Stomach smooth muscle (tissue), 2 donors: Measurements from ENCODE around the gene RAB43.
"Not testable (repeated sequence)": the region's sequence is repeated elsewhere in the genome, so short reads cannot be mapped to it uniquely, and the experiment has no call there.

Experiments used
- H3K27ac ChIP-seq: one replicate; pipeline ENCODE4 v1.7.0; 2013; ENCODE audit warnings: mild to moderate bottlenecking, low read length, inconsistent platforms
- H3K27me3 ChIP-seq, 2 donors: one replicate each; pipeline ENCODE4 v1.7.0; 2013; ENCODE audit warnings: low read length in 2 of 2; ENCODE audit not compliant: insufficient read depth in 2 of 2, control insufficient read depth in 1 of 2
- H3K36me3 ChIP-seq, 2 donors: one replicate each; pipeline ENCODE4 v1.7.0; 2013; ENCODE audit warnings: low read length in 2 of 2; ENCODE audit not compliant: control insufficient read depth in 2 of 2, insufficient read depth in 2 of 2
- H3K4me1 ChIP-seq: one replicate; pipeline ENCODE4 v1.7.0; 2013; ENCODE audit warnings: low read length; ENCODE audit not compliant: control insufficient read depth, insufficient read depth
- H3K4me3 ChIP-seq, 2 donors: one replicate each; pipeline ENCODE4 v1.7.0; 2013; ENCODE audit warnings: low read length in 2 of 2
- H3K9ac ChIP-seq, 2 donors: one replicate each; pipeline ENCODE4 v1.7.0; 2013; ENCODE audit warnings: low read length in 2 of 2, mild to moderate bottlenecking in 1 of 2
- H3K9me3 ChIP-seq, 2 donors: one replicate each; pipeline ENCODE4 v1.7.0; 2013; ENCODE audit warnings: low read length in 2 of 2; ENCODE audit not compliant: control insufficient read depth in 2 of 2
- donor health status: healthy.
- donor health status: Pancreatic carcinoma.

Gene RAB43

DNA sequence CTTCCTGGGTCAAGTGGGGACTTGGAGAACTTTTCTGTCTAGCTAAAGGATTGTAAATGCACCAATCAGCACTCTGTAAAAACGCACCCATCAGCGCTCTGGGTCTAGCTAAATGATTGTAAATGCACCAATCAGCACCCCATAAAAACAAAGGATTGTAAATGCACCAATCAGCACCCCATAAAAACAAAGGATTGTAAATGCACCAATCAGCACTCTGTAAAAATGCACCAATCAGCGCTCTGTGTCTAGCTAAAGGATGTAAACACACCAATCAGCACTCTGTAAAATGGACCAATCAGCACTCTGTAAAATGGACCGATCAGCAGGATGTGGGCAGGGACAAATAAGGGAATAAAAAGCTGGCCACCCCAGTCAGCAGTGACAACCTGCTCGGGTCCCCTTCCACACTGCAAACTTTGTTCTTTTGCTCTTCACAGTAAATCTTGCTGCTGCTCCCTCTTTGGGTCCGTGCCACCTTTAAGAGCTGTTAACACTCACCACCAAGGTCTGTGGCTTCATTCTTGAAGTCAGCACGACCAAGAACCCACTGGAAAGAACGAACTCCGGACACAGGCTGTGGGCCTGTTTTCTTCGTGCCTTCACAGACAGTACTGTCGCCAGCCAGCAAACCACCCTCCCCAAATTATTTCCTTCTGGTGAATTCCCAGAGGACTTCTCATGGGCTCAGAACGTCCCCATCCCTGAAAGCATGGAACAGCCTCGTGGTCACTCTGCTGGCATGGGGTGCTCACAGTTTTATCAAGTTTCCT lies 52.1 kb downstream of the RAB43 start:
- H3K27me3 ChIP-seq, H3K4me3 ChIP-seq, H3K9me3 ChIP-seq, H3K36me3 ChIP-seq, H3K4me1 ChIP-seq, H3K9ac ChIP-seq, H3K27ac ChIP-seq: not testable (repeated sequence)

GRCh38 chr3:129068291-129068886 lies 53.2 kb downstream of the RAB43 start:
- no peaks in the 10 kb centered on the region for H3K9me3 ChIP-seq
- H3K27ac ChIP-seq, result no peak overlapping the region
- H3K4me1 ChIP-seq, result peaks cover 12% of the 10 kb centered on the region
- no peaks in the 10 kb centered on the region for H3K27me3 ChIP-seq
- no peaks in the 10 kb centered on the region for H3K36me3 ChIP-seq
- peak overlapping the region; percentile 51 to 55 for H3K4me3 ChIP-seq
- peak overlapping the region; percentile 22 to 42 for H3K9ac ChIP-seq

DNA sequence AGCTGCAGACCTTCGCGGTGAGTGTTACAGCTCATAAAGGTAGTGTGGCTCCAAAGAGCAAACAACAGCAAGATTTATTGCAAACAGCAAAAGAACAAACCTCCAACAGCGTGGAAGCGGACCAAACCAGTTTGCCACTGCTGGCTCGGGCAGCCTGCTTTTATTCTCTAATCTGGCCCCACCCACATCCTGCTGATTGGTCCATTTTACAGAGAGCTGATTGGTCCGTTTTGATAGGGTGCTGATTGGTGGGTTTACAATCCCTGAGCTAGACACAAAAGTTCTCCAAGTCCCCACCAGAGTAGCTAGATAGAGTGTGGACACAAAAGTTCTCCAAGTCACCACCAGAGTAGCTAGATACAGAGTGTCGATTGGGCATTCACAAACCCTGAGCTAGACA lies 53.9 kb downstream of the RAB43 start:
- H3K27me3 ChIP-seq, H3K36me3 ChIP-seq, H3K9me3 ChIP-seq, H3K9ac ChIP-seq, H3K4me3 ChIP-seq, H3K27ac ChIP-seq: not testable (repeated sequence)
- H3K4me1 ChIP-seq, result peaks cover 12% of the 10 kb centered on the region

DNA sequence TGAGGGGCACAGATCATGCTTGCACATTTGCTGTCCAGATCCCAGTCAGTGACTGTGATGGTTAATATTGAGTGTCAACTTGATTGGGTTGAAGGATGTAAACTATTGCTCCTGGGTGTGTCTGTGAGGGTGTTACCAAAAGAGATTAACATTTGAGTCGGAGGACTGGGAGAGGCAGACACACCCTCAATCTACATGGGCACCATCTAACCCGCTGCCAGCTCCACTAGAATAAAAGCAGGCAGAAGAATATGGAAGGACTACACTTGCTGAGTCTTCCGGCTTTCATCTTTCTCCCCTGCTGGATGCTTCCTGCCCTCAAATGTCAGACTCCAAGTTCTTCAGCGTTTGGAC lies 55.9 kb downstream of the RAB43 start:
- Histone ChIP-seq H3K9ac (no peak overlapping the region), H3K4me3 (no peak overlapping the region), H3K27ac (no peak overlapping the region), H3K4me1 (peaks cover 25% of the 10 kb centered on the region), H3K9me3 (no peaks in the 10 kb centered on the region), H3K27me3 (no peaks in the 10 kb centered on the region), H3K36me3 (no peaks in the 10 kb centered on the region)

GRCh38 chr3:129065016-129065719 lies 56.4 kb downstream of the RAB43 start:
- no peaks in the 10 kb centered on the region for H3K36me3 ChIP-seq
- no peaks in the 10 kb centered on the region for H3K27me3 ChIP-seq
- H3K4me3 ChIP-seq, result no peak overlapping the region
- peaks cover 25% of the 10 kb centered on the region for H3K4me1 ChIP-seq
- H3K9ac ChIP-seq, result no peak overlapping the region
- no peak overlapping the region for H3K27ac ChIP-seq
- no peaks in the 10 kb centered on the region for H3K9me3 ChIP-seq

DNA sequence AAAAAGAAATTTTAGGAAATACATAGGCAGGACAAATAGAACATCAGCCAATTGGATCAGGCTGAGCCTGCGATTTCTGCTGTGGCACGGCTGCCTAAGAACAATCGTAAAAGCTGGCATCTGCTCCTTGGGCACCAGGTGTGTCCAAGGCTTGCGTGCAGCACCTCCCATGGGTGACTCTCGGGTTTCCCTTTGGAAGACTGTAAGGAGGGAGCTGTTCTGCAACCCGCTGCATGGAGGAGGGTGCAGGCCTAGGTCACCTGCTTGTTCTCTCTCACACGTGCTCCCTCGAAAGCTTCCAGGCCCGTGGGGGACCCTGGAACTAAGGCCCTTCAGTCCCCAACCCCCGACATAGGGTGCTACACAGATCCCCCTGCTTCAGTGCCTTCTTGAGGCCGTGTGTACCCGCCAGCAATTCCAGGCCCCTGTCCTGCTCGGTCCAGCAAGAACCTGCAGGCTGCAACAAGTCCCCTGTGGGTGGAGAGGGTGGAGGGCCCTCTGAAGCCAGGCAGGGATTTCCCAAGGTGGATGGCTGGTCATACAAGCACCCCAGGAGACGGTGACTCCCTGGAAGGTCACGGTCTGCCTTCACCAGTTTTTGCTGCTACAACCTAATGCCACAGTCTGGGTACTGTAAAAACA lies 57.6 kb downstream of the RAB43 start:
- Histone ChIP-seq H3K4me1 (peaks cover 29% of the 10 kb centered on the region), H3K27ac (no peak overlapping the region), H3K9ac (no peak overlapping the region), H3K36me3 (no peaks in the 10 kb centered on the region), H3K4me3 (no peak overlapping the region), H3K27me3 (no peaks in the 10 kb centered on the region), H3K9me3 (no peaks in the 10 kb centered on the region)

DNA sequence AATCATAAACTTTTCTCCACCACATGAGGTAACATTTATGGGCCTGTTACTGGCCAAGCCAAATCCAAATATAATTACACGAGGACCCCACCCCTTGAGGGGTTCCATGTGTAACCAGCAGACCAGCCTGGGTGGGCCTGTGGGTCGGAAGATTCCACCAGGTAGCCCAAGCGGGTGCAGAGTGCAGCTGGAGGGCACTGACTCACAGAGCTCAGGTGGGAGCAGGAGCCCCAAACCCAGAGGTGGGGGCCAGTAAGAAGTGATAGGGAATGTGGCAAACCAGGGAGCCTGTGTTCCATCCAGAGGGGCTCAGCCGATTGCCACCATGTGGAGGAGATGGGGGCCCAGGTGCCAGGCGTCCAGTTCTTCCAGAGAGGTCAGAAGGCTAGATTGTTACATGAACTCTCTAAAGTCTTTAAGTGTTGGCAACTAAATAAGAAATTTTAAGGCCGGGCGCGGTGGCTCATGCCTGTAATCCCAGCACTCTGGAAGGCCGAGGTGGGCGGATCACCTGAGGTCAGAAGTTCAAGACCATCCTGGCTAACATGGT lies 58.4 kb downstream of the RAB43 start:
- H3K9ac ChIP-seq, result no peak overlapping the region

DNA sequence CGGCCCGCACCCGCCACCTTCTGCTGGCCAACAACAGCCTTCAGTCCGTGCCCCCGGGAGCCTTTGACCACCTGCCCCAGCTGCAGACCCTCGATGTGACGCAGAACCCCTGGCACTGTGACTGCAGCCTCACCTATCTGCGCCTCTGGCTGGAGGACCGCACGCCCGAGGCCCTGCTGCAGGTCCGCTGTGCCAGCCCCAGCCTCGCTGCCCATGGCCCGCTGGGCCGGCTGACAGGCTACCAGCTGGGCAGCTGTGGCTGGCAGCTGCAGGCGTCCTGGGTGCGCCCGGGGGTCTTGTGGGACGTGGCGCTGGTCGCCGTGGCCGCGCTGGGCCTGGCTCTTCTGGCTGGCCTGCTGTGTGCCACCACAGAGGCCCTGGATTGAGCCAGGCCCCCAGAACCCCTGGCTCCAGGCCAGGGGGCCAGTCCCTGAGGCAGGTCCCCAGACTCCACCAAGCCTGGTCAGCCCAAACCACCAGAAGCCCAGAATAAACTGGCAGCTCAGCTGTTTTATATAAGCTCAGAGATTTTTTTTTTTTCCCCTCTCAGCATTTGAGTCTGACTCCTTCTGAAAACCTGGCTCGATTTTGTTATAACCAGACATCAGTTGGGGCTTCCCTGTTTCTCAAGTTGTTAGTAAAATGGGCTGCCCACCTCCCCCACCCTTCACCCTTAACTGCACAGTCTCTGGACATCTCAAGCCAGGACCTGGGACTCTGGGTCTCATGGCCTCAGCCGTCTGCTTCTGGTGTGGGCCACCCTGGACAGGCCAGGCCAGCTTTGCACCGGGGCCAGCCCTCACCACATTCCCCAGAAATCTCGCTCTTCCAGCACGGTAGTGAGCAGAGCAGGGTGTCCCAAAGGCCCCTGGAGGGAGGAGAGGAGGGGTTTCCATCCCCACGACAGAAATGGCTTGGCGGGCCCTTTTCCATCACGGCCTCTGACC lies 59.4 kb downstream of the RAB43 start:
- Histone ChIP-seq H3K9me3 (no peaks in the 10 kb centered on the region), H3K27ac (no peak overlapping the region), H3K4me3 (no peak overlapping the region), H3K36me3 (no peaks in the 10 kb centered on the region), H3K27me3 (no peaks in the 10 kb centered on the region), H3K9ac (no peak overlapping the region), H3K4me1 (peaks cover 32% of the 10 kb centered on the region)

More for the DNA sequence above, 58.4 kb downstream of the RAB43 start:
- no peak overlapping the region for H3K27ac ChIP-seq
- no peak overlapping the region for H3K4me3 ChIP-seq
- H3K4me1 ChIP-seq, result peaks cover 31% of the 10 kb centered on the region
- no peaks in the 10 kb centered on the region for H3K27me3 ChIP-seq
- no peaks in the 10 kb centered on the region for H3K36me3 ChIP-seq
- no peaks in the 10 kb centered on the region for H3K9me3 ChIP-seq

DNA sequence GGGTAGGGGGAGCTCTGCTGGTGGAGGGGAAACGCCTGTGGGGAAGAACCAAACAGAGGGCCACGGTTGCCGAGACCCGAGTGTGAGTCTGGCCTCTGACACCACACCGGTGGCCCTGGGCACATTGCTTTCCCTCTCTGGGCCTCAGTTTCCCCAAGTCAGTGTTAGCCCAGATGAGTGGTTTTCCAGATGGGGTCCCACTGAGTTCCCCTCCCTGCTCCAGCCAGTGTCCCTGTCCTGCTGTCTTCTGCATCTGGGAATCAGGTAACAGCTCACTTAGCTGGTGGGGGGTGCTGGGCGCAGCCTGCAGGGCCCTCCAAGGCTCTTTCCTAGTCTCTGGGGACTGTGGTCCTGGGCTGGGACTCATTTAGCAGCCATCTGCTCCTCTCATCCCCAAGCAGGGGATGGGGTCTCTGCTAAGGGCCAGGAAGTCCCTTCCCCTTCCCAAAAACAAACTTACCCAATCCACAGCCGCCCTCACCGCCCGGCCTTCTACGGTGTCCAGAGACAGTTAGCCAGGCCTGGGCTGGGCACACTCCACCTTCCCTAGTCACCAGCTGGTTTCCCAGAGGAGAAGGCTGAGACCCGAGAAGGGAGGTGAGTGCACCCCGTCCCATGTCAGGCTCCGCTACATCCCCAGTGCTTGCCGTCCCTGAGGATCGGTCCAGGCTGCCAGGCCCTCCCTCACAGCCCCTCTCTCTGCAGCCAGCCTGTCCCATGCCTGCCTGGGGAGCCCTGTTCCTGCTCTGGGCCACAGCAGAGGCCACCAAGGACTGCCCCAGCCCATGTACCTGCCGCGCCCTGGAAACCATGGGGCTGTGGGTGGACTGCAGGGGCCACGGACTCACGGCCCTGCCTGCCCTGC lies 60.3 kb downstream of the RAB43 start:
- Histone ChIP-seq H3K4me1 (peaks cover 39% of the 10 kb centered on the region), H3K36me3 (no peaks in the 10 kb centered on the region), H3K9me3 (no peaks in the 10 kb centered on the region), H3K27me3 (no peaks in the 10 kb centered on the region), H3K9ac (no peak overlapping the region), H3K27ac (no peak overlapping the region), H3K4me3 (no peak overlapping the region)
